ENCODE data around the gene PPM1F.

GRCh38 chr22:21933413-21933812, 19.2 kb downstream of the PPM1F start:
- TF ChIP-seq POLR2AphosphoS5 (IDR thresholded peaks at IDR 0.05; ENCODE audit: insufficient read depth in 1 of 2, low read depth in 1 of 2) (no peak), CTCF (IDR thresholded peaks at IDR 0.05) (no peak)
